Endothelial cell of umbilical vein (primary cell): Measurements from ENCODE around the gene SVIL. TPM values are rescaled to one million over a fixed set of nuclear protein-coding genes. Genes with fewer than 3 reads are reported as not detected.

ENCODE experiments used
- BruUV-seq: library from RNA; stranded (reverse); fragments of 400-500 nt; replicated peaks from 2 replicates; lab custom pipeline; 2021; lab: Mats Ljungman, UMichigan
- CTCF ChIA-PET: fragments of 300-600, 350-600 bp; sonication (Branson Sonifier 250); formaldehyde crosslinking; loops from one replicate; lab custom pipeline; 2021; ENCODE audit warnings: antibody characterized with exemption, inconsistent platforms; lab: Charles Lee
- POLR2A ChIA-PET: fragments of 300-600, 350-600 bp; sonication (Branson Sonifier 250); formaldehyde crosslinking; loops from one replicate; lab custom pipeline; 2021; ENCODE audit warnings: antibody characterized with exemption, inconsistent platforms; lab: Charles Lee
- DNase-seq: peaks from one replicate; pipeline ENCODE4 v3.0.0-alpha.2; 2011; ENCODE audit warnings: low read depth, low spot score
- FAIRE-seq: peaks from 2 replicates; lab custom pipeline; 2011; peaks lifted over from hg19 to GRCh38; lab: Jason Lieb, UNC
- H2AFZ ChIP-seq: 2 replicates; pipeline ENCODE4 v1.6.0; 2012; ENCODE audit warnings: low read depth, low read length, control low read depth, inconsistent platforms
- H3K27ac ChIP-seq: 2 replicates; pipeline ENCODE4 v1.5.1; 2011; ENCODE audit warnings: low read depth, mild to moderate bottlenecking, control low read depth, low read length, moderate library complexity; ENCODE audit not compliant: insufficient read depth
- H3K27me3 ChIP-seq, 2 experiments: 2 replicates each; pipeline versions ENCODE4 v1.6.0 to v1.6.1; 2011; ENCODE audit warnings: low read length in 2 of 2, mixed read lengths in 1 of 2; ENCODE audit not compliant: control insufficient read depth in 2 of 2, insufficient read depth in 2 of 2
- H3K36me3 ChIP-seq, 2 experiments: 2 replicates in 1 of 2; 3 replicates in 1 of 2; pipeline ENCODE4 v1.5.1; 2011; ENCODE audit warnings: low read length in 2 of 2, mild to moderate bottlenecking in 1 of 2, moderate library complexity in 1 of 2; ENCODE audit not compliant: control insufficient read depth in 2 of 2, insufficient read depth in 2 of 2; ENCODE audit errors: extremely low read depth in 1 of 2
- H3K4me1 ChIP-seq: 3 replicates; pipeline ENCODE4 v1.5.1; 2011; ENCODE audit warnings: mild to moderate bottlenecking, low read length; ENCODE audit not compliant: control insufficient read depth, insufficient read depth; ENCODE audit errors: extremely low read depth
- H3K4me2 ChIP-seq: 2 replicates; pipeline ENCODE4 v1.6.1; 2011; ENCODE audit warnings: low read length, control low read depth, mixed read lengths; ENCODE audit not compliant: insufficient read depth
- H3K4me3 ChIP-seq, 3 experiments: fragments of 200-600 bp in 1 of 3; sonication (generic), shearing (Covaris generic) in 1 of 3; replicated peaks in 1 of 3; 2 replicates each; pipeline ENCODE4 v1.5.1; 2011 to 2016; ENCODE audit warnings: control low read depth in 3 of 3, low read length in 3 of 3, mild to moderate bottlenecking in 2 of 3, inconsistent platforms in 1 of 3, low read depth in 1 of 3, moderate library complexity in 1 of 3; ENCODE audit not compliant: insufficient read depth in 1 of 3
- H3K79me2 ChIP-seq: 2 replicates; pipeline ENCODE4 v1.6.0; 2012; ENCODE audit warnings: low read length, inconsistent platforms; ENCODE audit not compliant: control insufficient read depth, insufficient read depth
- H3K9ac ChIP-seq: replicated peaks from 2 replicates; pipeline ENCODE3; 2011; ENCODE audit warnings: low read length, control low read depth; ENCODE audit not compliant: insufficient read depth; ENCODE audit errors: extremely low read depth
- H3K9me1 ChIP-seq: replicated peaks from 3 replicates; pipeline ENCODE4 v1.6.0; 2011; ENCODE audit warnings: mild to moderate bottlenecking, low read length; ENCODE audit not compliant: control insufficient read depth, insufficient read depth; ENCODE audit errors: extremely low read depth
- H3K9me3 ChIP-seq: replicated peaks from 2 replicates; pipeline ENCODE4 v1.5.1; 2012; ENCODE audit warnings: low read length, inconsistent platforms; ENCODE audit not compliant: control insufficient read depth, insufficient read depth
- H4K20me1 ChIP-seq: replicated peaks from 2 replicates; pipeline ENCODE3; 2011; ENCODE audit warnings: mild to moderate bottlenecking, low read length; ENCODE audit not compliant: control insufficient read depth, insufficient read depth; ENCODE audit errors: extremely low read depth
- CTCF ChIP-seq, 2 donors: IDR thresholded peaks; 1 replicate in 1 of 2; 2 replicates in 1 of 2; pipeline ENCODE4 v1.5.1; 2011; ENCODE audit warnings: low read length in 2 of 2, mild to moderate bottlenecking in 2 of 2, moderate library complexity in 2 of 2, control low read depth in 1 of 2, inconsistent platforms in 1 of 2, low read depth in 1 of 2; ENCODE audit not compliant: insufficient read depth in 1 of 2; ENCODE audit errors: extremely low read depth in 1 of 2
- EZH2 ChIP-seq: IDR thresholded peaks from 2 replicates; pipeline ENCODE4 v1.6.1; 2012; ENCODE audit warnings: borderline replicate concordance, low read depth, mild to moderate bottlenecking, moderate library complexity, low read length, inconsistent platforms; ENCODE audit not compliant: severe bottlenecking
- FOS ChIP-seq: IDR thresholded peaks from 2 replicates; pipeline ENCODE4 v1.6.1; 2011; ENCODE audit warnings: mild to moderate bottlenecking, low read length, moderate library complexity, borderline replicate concordance; ENCODE audit not compliant: insufficient read depth
- GATA2 ChIP-seq: IDR thresholded peaks from 2 replicates; pipeline ENCODE4 v1.7.0; 2011; ENCODE audit warnings: low read depth, mild to moderate bottlenecking, moderate library complexity, mixed read lengths, low read length; ENCODE audit not compliant: insufficient read length, insufficient read depth
- JUN ChIP-seq: IDR thresholded peaks from 2 replicates; pipeline ENCODE4 v1.6.1; 2011; ENCODE audit warnings: borderline replicate concordance, low read depth; ENCODE audit not compliant: insufficient read length, insufficient read depth
- MAX ChIP-seq: IDR thresholded peaks from 2 replicates; pipeline ENCODE4 v1.6.1; 2011; ENCODE audit not compliant: insufficient read depth, insufficient read length
- MYC ChIP-seq: IDR thresholded peaks from one replicate; pipeline ENCODE4 v1.6.1; 2011; ENCODE audit warnings: mild to moderate bottlenecking, low read depth, low read length
- POLR2A ChIP-seq: IDR thresholded peaks from 2 replicates; pipeline ENCODE4 v1.6.1; 2012; ENCODE audit warnings: low read depth, mild to moderate bottlenecking, control low read depth, low read length
- POLR2AphosphoS5 ChIP-seq: IDR thresholded peaks from 2 replicates; pipeline ENCODE4 v1.6.1; 2012; ENCODE audit warnings: low read depth, mild to moderate bottlenecking, control low read depth, low read length, moderate library complexity; ENCODE audit not compliant: insufficient read depth
- dilution Hi-C: fragments of 300-500 bp; cut with MboI; formaldehyde crosslinking; loops from one replicate; pipeline ENCODE4 v1.15.0; 2019; ENCODE audit warnings: low sequenced_read_pairs; ENCODE audit not compliant: extremely low pct_ligation_motif_present
- intact Hi-C: fragments of 100-400 bp; cut with micrococcal nuclease; formaldehyde crosslinking; loops from one replicate; pipeline ENCODE4 v1.10.0; 2022
- polyA plus RNA-seq, 4 experiments: library from polyadenylated mRNA; depleted of rRNA in 3 of 4; stranded (reverse) in 3 of 4; unstranded in 1 of 4; fragments of >200 nt; gene quantifications; 2 replicates each; pipeline versions ENCODE4 v1.2.1 to v1.2.3, GENCODE V29; 2011 to 2012; ENCODE audit warnings: missing spikeins in 1 of 4
- total RNA-seq: library from RNA; stranded (reverse); gene quantifications from 2 replicates; pipeline ENCODE4 v1.2.3, GENCODE V29; 2021

SVIL gene
- total and polyA plus RNA-seq, 2 donors (not counting 3 experiments of a cell fraction or from before 2014, with no cell fraction given) = 22.6 to 70.7 TPM

- POLR2A ChIA-PET = no interaction called here
- no peak overlapping the region for H3K9ac ChIP-seq
- TF ChIP-seq FOS = no peak
- TF ChIP-seq GATA2 = no peak
- TF ChIP-seq POLR2A = no peak
- no peak for TF ChIP-seq POLR2AphosphoS5
- TF ChIP-seq MYC = no peak
- TF ChIP-seq MAX = no peak
- no peak for TF ChIP-seq EZH2
- TF ChIP-seq JUN = no peak
- no peak for TF ChIP-seq CTCF (IDR thresholded peaks at IDR 0.05; ENCODE audit: extremely low read depth in 1 of 2, insufficient read depth in 1 of 2, low read depth in 1 of 2, low read length in 2 of 2)
- H3K9me1 ChIP-seq = no peaks in the 10 kb centered on the region
- H2AFZ ChIP-seq = no peak overlapping the region
- H3K27ac ChIP-seq = no peak overlapping the region
- no peaks in the 10 kb centered on the region for H3K27me3 ChIP-seq
- H3K36me3 ChIP-seq = no peaks in the 10 kb centered on the region
- H3K4me1 ChIP-seq = no peaks in the 10 kb centered on the region
- H3K4me2 ChIP-seq = no peak overlapping the region
- peaks cover 3% of the 10 kb centered on the region for H3K79me2 ChIP-seq
- no peaks in the 10 kb centered on the region for H3K9me3 ChIP-seq
- DNase-seq (no peak), FAIRE-seq (no peak)
- no peak overlapping the region for H3K4me3 ChIP-seq
- peaks cover 3% of the 10 kb centered on the region for H4K20me1 ChIP-seq
- CTCF ChIA-PET = interaction anchor here (1.3 kb wide), 1 partner anchor 28 kb away, joined by 3 read pairs; no protein-coding TSS in a partner anchor
- intact Hi-C loops (no loop called here), dilution Hi-C loops (no loop called here)
- BruUV-seq = no TSS peak
These were observed 93.2 kb downstream of the SVIL start for GRCh38 chr10:29541422-29542210.
